Osteoblast (primary cell): ENCODE results near the gene CYS1. TPM values are rescaled to one million over a fixed set of nuclear protein-coding genes. Genes with fewer than 3 reads are reported as not detected.
A peak's percentile ranks its signal among the peaks of the same experiment; 100 is the strongest.

Experiments
- DNase-seq: peaks from one replicate; pipeline ENCODE4 v3.0.0; 2011; ENCODE audit warnings: low spot score, mixed read lengths; ENCODE audit not compliant: insufficient read length; ENCODE audit errors: missing footprints
- H2AFZ ChIP-seq: 2 replicates; pipeline ENCODE4 v1.6.0; 2011; ENCODE audit warnings: mild to moderate bottlenecking, low read length
- H3K27ac ChIP-seq: 2 replicates; pipeline ENCODE4 v1.5.1; 2011; ENCODE audit warnings: mild to moderate bottlenecking, low read depth, low read length, moderate library complexity
- H3K27me3 ChIP-seq: 2 replicates; pipeline ENCODE4 v1.6.0; 2012; ENCODE audit warnings: mild to moderate bottlenecking, control low read depth, inconsistent platforms, low read length, moderate library complexity; ENCODE audit not compliant: insufficient read depth
- H3K36me3 ChIP-seq: 2 replicates; pipeline ENCODE4 v1.5.1; 2011; ENCODE audit warnings: mild to moderate bottlenecking, low read length, control low read depth, moderate library complexity; ENCODE audit not compliant: insufficient read depth
- H3K4me1 ChIP-seq: 2 replicates; pipeline ENCODE4 v1.5.1; 2011; ENCODE audit warnings: mild to moderate bottlenecking, low read length, control low read depth, moderate library complexity; ENCODE audit not compliant: insufficient read depth
- H3K4me2 ChIP-seq: 2 replicates; pipeline ENCODE4 v1.6.0; 2011; ENCODE audit warnings: mild to moderate bottlenecking, low read length; ENCODE audit not compliant: insufficient read depth
- H3K4me3 ChIP-seq: fragments of 200-600 bp; sonication (generic); 3 replicates; pipeline ENCODE4 v1.5.1; 2012; ENCODE audit warnings: mild to moderate bottlenecking, low read length, inconsistent platforms; ENCODE audit not compliant: insufficient read depth
- H3K79me2 ChIP-seq: 2 replicates; pipeline ENCODE4 v1.6.0; 2012; ENCODE audit warnings: mild to moderate bottlenecking, low read length, control low read depth, inconsistent platforms; ENCODE audit not compliant: insufficient read depth
- H3K9me3 ChIP-seq: 2 replicates; pipeline ENCODE4 v1.5.1; 2011; ENCODE audit warnings: low read depth, low read length, control low read depth
- H4K20me1 ChIP-seq: 2 replicates; pipeline ENCODE4 v1.6.0; 2012; ENCODE audit warnings: mild to moderate bottlenecking, low read length, control low read depth; ENCODE audit not compliant: insufficient read depth
- CTCF ChIP-seq: IDR thresholded peaks from 2 replicates; pipeline ENCODE4 v1.5.1; 2011; ENCODE audit warnings: mild to moderate bottlenecking, low read depth, low read length, moderate library complexity; ENCODE audit errors: extremely low read depth
- small RNA-seq: library from RNA; depleted of rRNA; stranded (forward); fragments of <200 nt; gene quantifications from one replicate; pipeline ENCODE3, GENCODE V24; 2012
- total RNA-seq: library from RNA; depleted of rRNA; stranded (reverse); fragments of >200 nt; gene quantifications from 2 replicates; pipeline ENCODE4 v1.2.3, GENCODE V29; 2012

CYS1 gene
- total RNA-seq, 1 donor = 0.36 TPM

- no peaks in the 10 kb centered on the region for H3K9me3 ChIP-seq
- no peaks in the 10 kb centered on the region for H3K27me3 ChIP-seq
- peak overlapping the region; percentile 45 for H3K27ac ChIP-seq
- no peaks in the 10 kb centered on the region for H3K36me3 ChIP-seq
- H2AFZ ChIP-seq = peak overlapping the region; percentile 67
- peak overlapping the region; percentile 75 for H3K4me2 ChIP-seq
- H3K79me2 ChIP-seq = no peaks in the 10 kb centered on the region
- H3K4me3 ChIP-seq = peak overlapping the region; percentile 50
- no peaks in the 10 kb centered on the region for H4K20me1 ChIP-seq
- peak; percentile 85 for DNase-seq
- peak; percentile 32 for TF ChIP-seq CTCF
- H3K4me1 ChIP-seq = peaks cover 33% of the 10 kb centered on the region
Observed at GRCh38 chr2:10007921-10008808, 72.0 kb downstream of the CYS1 start.

GRCh38 chr2:10007435-10007834, 72.8 kb downstream of the CYS1 start:
- Histone ChIP-seq H3K36me3 (no peaks in the 10 kb centered on the region), H3K79me2 (no peaks in the 10 kb centered on the region), H3K27ac (no peak overlapping the region), H3K9me3 (no peaks in the 10 kb centered on the region), H3K4me3 (no peak overlapping the region), H3K4me2 (no peak overlapping the region), H4K20me1 (no peaks in the 10 kb centered on the region), H3K27me3 (no peaks in the 10 kb centered on the region), H2AFZ (peak overlapping the region; percentile 41), H3K4me1 (peaks cover 35% of the 10 kb centered on the region)
- TF ChIP-seq CTCF = no peak
- DNase-seq = peak; percentile 93

Small RNA genes lying within 50 kb of the gene (small RNA-seq; reads per million reads assigned to genes)
- not detected for gene RF00568

Other genes with a start within 250 kb of the CYS1 start
- gene TAF1B, start 236.9 kb downstream of the CYS1 start, total RNA-seq = 36.5 and 41.3 TPM in 2 replicates
- gene GRHL1, start 128.7 kb downstream of the CYS1 start, total RNA-seq = 0.29 and 0.36 TPM in 2 replicates
- 6.8 and 8.3 TPM in 2 replicates for gene KLF11, start 36.9 kb downstream of the CYS1 start, total RNA-seq
- 4.3 and 7.4 TPM in 2 replicates for gene RRM2, start 42.3 kb upstream of the CYS1 start, total RNA-seq
- gene HPCAL1, start 222.5 kb upstream of the CYS1 start, total RNA-seq = 47.1 and 57.2 TPM in 2 replicates